Fibroblast of villous mesenchyme (primary cell): ENCODE data around the gene ADAMTS2. TPM values are rescaled to one million over a fixed set of nuclear protein-coding genes. Genes with fewer than 3 reads are reported as not detected.

ENCODE experiments used
- DNase-seq: peaks from one replicate; pipeline ENCODE4 v3.0.0-alpha.2; 2010; ENCODE audit warnings: low read depth
- H3K4me3 ChIP-seq: 2 replicates; pipeline ENCODE4 v1.5.1; 2011; ENCODE audit warnings: low read depth, mild to moderate bottlenecking, low read length
- total RNA-seq: library from RNA; depleted of rRNA; stranded (reverse); fragments of >200 nt; gene quantifications from 2 replicates; pipeline ENCODE4 v1.2.3, GENCODE V29; 2012
- TF ChIP-seq, protein P1 (sequence below): IDR thresholded peaks from 2 replicates; pipeline ENCODE4 v1.5.1; 2012; ENCODE audit warnings: low read depth, mild to moderate bottlenecking, low read length; ENCODE audit not compliant: insufficient read depth

The ADAMTS2 gene
- total RNA-seq, 1 donor: 30.2 TPM

DNA sequence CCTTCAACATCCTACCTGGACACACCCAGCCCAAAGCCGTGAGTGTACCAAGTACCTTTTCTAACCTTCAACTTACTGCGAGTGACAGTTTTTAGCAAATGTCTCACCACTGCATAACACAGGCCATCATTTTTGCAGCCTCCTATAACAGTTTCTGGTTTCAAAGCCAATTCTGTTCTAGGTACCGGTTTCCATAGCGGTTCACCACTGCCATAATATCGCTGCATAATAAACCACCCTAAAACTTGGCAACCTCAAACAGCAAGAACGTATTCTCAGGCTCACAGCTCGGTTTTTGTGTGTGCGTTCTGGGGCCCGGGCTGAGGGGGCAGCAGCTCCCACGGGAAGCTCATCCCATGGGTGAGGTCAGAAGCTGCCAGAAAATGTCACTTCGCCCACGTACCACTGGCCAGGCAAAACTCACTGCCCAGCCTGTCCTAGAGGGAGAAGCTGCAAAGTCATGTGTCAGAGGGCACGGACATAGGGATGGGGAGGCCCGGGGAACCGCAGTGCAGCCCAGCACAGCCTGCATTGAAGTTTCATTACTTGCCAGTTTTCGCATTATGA is 15.9 kb upstream of the ADAMTS2 start:
- no peak overlapping the region for H3K4me3 ChIP-seq
- TF ChIP-seq, protein P1, sequence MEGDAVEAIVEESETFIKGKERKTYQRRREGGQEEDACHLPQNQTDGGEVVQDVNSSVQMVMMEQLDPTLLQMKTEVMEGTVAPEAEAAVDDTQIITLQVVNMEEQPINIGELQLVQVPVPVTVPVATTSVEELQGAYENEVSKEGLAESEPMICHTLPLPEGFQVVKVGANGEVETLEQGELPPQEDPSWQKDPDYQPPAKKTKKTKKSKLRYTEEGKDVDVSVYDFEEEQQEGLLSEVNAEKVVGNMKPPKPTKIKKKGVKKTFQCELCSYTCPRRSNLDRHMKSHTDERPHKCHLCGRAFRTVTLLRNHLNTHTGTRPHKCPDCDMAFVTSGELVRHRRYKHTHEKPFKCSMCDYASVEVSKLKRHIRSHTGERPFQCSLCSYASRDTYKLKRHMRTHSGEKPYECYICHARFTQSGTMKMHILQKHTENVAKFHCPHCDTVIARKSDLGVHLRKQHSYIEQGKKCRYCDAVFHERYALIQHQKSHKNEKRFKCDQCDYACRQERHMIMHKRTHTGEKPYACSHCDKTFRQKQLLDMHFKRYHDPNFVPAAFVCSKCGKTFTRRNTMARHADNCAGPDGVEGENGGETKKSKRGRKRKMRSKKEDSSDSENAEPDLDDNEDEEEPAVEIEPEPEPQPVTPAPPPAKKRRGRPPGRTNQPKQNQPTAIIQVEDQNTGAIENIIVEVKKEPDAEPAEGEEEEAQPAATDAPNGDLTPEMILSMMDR: no peak
- DNase-seq: no peak

- DNase-seq: peak; percentile 74
- TF ChIP-seq, protein P1: no peak
- no peak overlapping the region for H3K4me3 ChIP-seq
Observed at GRCh38 chr5:179357031-179357430, 11.8 kb upstream of the ADAMTS2 start.

DNA sequence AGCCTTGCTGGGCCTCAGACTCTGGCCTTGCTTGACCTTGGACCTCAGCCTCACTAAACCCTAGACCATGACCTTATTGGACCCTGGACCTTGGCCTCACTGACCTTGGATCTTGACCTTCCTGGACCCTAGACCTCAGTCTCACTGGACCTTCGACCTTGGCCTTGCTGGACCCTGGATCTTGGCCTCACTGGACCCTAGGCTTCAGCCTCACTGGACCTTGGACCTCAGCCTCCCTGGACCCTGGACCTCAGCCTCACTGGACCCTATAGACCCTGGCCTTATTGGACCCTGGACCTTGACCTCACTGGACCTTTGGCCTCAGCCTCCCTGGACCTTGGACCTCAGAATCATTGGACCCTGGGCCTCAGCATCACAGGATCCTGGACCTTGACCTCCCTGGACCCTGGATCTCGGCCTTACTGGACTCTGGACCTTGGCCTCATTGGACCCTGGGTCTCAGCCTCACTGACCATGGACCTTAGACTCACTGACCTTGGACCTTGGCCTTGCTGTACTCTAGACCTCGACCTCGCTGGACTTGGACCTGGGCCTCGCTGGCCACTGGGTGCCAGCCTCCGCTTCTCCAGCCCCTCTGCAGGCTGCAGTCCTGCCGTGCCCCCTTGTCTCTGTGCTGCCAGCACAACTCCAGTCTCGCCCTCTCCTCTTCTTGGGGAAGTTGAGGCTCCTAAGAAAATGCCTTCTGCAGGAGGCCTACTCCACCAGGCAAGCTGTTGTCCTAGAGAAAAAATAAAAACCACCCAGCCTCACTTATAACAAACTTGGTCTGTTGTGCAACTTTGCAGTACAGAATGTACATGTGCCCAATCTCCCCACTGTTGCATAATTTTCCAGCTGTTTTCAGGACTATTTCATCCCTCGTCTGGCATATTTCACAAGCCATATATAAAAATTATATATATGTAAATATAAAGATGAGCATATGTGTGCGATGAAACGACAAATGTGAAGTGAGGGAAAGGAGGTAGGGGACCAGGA is 11.0 kb upstream of the ADAMTS2 start:
- TF ChIP-seq, protein P1: no peak
- DNase-seq: peak; percentile 95
- H3K4me3 ChIP-seq: no peak overlapping the region

- TF ChIP-seq, protein P1: no peak
- no peak for DNase-seq
- no peak overlapping the region for H3K4me3 ChIP-seq
Observed at GRCh38 chr5:179354305-179354882, 9.1 kb upstream of the ADAMTS2 start.

DNA sequence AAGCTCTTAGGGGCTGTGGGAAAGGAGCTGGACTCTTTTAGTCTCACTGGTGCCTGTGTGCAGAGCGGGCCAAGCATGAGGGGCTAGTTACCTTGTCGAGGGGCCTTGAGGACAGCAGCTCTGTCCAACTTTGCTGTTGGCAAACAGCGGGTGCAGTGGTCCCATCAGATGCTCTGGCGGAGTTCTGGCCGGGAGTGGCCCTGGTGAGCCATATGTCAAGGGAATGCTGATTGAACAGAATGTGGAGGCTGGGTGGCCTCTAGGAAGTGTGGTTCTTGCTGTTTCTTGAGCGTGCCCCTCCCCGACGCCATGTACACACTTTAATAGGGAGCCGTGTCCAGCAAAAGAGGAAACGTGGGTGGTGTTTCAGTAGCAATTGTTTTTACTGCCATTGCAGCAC is 3.6 kb upstream of the ADAMTS2 start:
- no peak for DNase-seq
- TF ChIP-seq, protein P1: no peak
- no peak overlapping the region for H3K4me3 ChIP-seq

- no peak overlapping the region for H3K4me3 ChIP-seq
- TF ChIP-seq, protein P1: no peak
- no peak for DNase-seq
Observed at GRCh38 chr5:179348011-179348530, 2.8 kb upstream of the ADAMTS2 start.
